Erythroblast (primary cell): ENCODE data around the gene SRGAP2C.
"Not testable (repeated sequence)": the region's sequence is repeated elsewhere in the genome, so short reads cannot be mapped to it uniquely, and the experiment has no call there.

Experiments used
- DNase-seq, 2 experiments: peaks; one replicate each; lab custom pipeline; 2025; lab: John Stamatoyannopoulos, UW

The SRGAP2C gene

DNA sequence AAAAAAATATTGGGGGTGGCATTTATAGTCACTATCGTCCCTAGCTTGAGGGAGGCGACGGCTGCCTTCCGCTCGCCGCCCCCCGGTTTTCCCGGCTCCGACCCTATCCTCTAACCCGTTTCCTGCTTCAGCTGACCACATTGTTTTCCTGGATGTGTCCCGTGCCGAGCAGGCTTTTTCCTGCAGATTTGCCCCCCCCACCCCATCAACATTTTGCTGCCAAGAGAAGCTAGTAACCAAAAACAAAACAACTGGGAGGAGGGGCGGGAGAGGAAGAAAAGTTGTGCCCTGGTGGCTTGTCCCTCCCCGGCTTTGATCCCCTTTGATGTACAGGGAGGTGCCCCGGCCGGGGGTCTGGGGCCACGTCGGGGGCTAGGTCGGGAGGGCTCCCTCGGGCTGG lies 1.4 kb downstream of the SRGAP2C start:
- not testable (repeated sequence) for DNase-seq

DNA sequence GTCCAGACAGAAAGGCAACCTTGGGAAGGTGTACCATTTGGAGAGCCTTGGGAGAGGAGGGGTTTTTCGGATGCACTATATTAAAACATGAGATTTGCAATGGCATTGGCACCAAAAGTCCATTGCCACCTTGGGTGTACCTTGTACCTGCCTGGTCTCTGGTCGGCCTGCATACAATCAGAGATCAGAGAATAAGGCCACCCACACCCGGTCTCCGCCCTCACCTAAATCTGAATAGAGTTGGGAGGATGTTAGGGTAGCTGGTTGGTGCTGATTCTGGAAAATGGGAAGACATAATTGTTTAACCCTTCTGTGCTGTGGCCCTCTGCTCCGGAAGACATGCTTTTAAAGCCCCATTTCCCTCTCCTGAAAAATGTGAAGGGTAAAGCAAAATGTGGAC lies 3.1 kb downstream of the SRGAP2C start:
- not testable (repeated sequence) for DNase-seq

DNA sequence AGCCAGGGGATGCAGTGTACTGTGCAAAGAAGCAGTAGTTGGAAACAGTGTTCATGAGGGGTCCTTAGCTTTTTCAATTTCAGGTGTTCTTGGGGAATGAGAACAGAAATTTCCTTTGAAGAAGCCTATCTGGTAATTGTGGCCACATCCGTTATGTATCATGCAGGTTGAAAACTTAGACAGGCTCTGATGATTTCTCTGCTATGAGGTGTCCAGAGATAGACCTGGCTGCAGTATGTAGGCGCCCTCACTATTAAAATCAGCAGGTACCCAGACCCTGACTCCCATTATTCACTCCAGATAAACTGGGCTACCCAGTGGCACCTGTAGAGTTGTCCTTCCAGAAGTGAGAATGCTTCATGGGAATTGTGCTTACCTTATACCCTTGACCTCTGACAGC lies 7.7 kb downstream of the SRGAP2C start:
- not testable (repeated sequence) for DNase-seq

DNA sequence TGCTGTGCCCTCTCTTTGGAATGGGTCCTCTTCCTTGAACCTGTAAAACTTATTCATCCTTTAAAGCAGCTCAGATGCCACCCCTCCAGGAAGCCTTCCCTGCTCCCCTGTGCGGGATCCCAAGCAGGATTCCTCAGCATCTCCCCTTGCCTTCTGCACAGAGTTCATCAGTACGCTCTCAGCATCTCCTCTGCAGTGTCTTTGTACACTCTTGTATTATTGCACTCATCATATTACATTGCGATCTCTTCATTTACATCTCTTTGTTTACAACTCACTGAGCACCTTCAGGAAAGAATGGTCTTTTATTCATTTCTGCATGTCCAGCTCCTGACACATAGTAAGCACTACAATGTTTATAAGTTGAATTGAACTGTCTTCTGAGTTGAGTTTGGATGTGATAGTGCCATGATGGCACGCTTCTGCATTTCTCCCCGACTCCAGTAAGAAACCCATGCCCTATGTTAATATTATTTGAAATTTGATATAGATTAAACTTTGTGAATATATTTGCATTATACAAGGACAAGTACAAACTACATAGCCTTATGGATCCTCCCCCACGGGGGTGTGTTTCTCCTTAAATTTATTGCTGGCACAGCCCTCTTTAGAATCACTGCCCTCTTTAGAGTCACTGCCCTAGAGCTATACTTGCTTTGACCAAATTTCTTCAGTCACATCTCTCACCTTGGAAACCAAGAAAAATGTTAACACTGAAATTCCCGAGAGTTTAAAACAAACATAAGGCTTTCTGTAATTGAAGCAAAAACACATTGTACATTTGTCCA lies 12.5 kb downstream of the SRGAP2C start:
- DNase-seq, result not testable (repeated sequence)

DNA sequence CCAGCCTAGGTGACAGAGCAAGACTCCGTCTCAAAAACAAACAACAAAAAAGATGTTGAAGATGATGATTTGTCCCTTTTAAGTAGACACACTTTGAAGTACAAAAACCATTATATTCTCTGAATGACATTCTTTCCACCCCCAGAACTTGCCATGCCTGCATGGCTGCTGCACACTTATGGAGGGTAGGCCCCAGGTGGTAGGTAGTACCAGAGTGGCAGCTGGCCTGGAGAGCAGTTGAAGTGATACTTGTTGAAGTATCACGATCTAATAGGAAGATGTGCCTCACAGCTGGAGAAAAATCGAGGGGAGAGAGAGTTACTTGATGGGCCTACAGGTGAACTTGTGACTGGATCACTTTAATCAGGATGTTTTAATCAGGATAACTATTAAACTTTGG lies 15.0 kb downstream of the SRGAP2C start:
- not testable (repeated sequence) for DNase-seq

DNA sequence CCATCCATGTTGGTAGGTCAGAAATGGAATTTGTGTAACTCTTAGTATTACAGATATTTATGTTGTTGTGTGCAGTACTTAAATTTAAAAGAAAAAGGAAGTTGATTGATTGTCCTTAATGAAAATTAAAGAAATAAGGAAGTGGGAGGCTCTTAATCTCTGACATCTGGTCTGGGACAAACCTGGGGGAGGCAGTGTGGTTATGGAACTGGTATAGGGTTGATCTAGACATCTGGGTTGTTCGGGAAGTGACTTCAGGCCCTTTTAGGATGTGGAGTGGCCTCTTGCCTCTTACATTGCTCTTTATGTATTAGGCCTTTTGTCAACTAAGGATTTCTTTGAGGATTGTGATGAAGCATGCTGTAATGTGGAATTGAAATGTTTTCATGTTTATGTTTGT lies 15.5 kb downstream of the SRGAP2C start:
- DNase-seq, result not testable (repeated sequence)

DNA sequence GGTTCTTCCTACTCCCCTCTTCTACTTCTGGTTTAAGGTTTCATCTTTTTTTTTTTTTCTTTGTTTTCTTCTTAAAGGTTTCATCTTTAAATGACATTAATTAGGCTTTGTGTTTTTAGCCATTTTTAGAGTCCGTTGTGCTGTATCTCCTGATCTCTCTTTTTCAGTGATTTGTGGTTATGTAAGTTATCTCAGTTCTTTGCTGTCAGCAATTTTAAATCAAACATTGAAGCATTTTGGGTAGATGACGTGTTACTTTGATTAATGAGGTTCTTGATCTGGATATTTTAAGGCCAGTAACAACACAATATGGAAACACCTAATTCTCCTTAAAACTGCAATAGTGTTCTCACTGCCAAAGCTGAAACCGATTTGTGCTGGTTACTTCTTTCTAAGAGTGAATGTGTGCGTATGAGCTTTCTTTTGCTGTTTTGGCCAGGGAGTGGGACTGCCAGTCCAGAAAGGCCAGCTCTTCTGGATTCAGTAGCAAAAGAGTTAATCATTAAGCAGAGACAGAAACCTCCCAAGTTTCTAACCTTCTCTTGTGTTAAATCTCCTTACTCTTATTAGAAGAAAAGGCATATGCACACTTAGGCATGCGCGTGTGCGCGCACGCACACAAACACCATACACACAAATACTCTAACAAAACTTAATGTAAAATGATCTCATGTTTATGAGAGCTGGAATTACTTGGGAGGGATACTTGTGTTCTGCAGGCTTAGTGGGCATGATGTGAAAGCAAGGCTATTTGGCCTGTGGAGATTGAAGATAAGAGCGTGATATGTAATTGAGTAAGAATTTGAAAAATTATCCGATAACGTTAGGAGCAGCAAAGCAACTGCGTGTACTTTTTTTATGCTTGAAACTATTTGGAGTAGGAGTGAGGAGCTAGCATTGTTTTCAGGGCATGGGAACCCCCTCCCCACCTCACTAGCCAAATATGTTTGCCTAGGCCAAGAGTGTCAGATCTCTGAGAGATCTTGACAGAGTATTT lies 16.5 kb downstream of the SRGAP2C start:
- DNase-seq, result not testable (repeated sequence)

DNA sequence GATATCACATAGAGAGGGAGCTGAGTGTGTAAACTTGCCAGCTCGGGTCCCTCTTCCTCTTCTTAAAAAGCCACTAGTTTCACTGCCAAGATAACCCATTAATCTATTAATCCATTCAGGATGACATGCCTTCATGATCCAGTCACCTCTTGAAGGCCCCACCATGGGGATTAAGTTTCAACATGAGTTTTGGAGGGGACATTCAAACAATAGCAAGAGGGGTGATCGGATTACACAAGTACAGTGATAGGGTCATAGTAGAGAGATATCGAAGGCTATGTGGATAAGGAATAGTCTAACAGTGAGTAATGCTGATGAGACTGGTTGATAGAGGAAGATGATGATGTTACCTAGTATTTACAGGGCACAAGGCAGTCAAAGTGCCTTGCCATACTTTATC lies 18.2 kb downstream of the SRGAP2C start:
- DNase-seq, result not testable (repeated sequence)

DNA sequence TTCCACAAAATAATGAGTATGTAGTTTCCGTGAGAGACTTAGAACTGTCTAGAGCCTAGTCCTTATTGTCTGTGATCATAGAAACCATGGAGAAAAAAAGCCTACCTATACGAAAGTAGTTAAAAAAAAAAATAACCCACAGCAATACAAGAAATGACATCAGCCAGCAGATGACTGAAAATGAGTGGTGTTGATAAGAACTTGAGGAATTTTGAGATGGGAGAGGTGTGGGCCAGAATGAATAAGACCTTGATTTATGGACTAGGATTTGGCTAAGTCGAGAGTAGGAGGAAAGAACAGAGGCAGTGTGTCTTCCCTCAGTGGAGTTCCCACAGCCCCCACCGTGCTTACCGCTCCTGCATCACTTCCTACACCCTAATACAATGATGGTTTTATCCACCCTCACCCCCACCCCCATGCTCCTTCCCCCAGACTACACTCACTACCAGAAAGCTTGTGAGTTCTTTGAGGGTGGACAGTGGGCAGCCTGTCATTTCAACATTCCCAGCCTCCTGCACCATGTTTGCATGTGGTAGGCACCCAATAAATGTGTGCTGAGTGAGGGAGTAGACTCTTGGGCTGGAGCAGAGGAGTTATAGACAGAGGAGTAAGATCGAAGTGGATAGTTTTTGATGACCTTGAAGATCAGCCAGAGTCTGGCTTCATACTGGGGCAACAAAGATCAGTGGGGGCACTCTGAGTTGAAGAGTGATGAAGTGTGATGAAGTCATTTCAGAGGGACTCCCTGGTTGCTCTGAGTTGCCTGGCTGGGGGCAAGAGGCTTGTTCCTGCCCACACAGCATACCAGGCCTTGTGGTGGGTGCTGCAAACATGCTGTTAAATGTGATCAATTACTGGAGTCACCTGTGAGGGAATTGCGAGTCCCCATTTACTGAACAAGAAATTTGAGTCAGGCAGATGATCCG lies 21.3 kb downstream of the SRGAP2C start:
- DNase-seq, result not testable (repeated sequence)

DNA sequence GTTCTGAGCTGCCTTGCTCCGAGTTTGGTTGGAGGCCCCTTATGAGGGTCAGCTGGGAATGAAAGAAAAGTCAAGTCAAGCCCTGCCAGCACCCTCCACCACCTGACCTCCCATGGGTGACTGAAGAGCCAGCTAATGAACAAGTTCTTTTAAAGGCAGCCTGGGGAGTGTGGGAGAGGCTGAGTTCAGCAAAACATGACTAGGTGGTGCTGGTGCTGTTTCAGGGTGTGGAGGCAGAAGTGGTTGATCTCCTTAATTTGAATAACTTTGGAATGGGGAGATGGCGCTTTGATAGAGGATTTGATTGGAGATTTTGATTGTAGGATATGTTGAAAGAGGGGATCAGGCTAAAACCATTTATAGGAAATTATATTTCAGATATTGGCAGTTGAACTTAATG lies 22.6 kb downstream of the SRGAP2C start:
- DNase-seq, result not testable (repeated sequence)

DNA sequence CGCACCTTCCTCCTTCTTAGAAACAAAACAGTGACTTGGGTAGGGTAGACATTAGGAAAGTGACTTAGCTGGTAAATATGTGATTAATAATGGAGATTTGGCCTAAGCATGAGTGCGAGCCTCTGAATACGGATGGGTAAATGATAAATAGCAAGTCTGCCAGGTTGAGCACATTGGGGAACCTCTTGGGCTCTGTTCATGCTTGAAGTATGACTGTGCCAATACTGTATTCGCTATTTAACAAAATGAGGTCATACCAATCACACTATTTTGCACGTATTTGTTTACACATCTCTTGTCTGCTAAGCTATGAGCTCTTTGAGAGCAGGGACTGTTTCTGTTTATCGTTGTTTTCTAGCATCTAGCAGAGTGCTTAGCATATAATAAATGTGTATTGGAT lies 23.6 kb downstream of the SRGAP2C start:
- DNase-seq, result not testable (repeated sequence)

DNA sequence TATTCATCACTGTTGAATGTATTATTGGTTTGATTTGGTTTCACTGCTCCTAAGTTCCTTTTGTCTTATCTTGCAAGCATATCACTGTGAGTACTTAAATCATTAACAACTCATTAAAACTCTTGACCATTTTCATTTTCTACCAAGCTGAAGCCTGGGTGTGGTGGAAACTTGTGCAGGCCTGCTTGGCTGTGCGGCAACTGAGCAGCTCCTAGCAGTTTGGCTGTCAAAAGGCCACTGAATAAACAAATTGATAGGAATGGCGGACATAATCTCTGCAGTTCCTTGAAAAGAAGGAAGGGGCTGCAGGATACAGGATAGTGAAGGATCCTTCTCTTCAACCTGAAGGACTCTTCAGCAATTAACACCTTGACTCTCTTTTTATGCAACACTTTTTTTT lies 26.0 kb downstream of the SRGAP2C start:
- not testable (repeated sequence) for DNase-seq

DNA sequence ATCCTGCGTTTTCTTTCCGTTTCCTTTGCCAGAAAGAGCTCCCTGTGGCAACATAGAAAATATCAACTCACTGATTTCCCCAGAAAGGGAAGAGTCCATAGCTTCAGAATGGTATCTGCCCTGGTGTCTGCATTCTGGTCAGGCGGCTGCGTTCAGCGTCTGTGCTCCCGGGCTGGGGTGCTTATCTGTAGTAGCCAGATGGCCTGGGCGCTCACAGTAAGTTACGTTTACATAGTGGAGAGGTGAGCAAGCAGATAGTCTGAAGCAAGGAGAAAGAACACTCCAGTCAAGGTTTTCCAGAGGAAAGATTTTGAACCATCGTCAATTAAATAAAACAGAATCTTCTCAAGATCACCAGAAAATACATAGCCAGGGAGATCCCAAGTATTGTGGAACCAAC lies 28.7 kb downstream of the SRGAP2C start:
- DNase-seq, result peak; percentile 86 to 88

DNA sequence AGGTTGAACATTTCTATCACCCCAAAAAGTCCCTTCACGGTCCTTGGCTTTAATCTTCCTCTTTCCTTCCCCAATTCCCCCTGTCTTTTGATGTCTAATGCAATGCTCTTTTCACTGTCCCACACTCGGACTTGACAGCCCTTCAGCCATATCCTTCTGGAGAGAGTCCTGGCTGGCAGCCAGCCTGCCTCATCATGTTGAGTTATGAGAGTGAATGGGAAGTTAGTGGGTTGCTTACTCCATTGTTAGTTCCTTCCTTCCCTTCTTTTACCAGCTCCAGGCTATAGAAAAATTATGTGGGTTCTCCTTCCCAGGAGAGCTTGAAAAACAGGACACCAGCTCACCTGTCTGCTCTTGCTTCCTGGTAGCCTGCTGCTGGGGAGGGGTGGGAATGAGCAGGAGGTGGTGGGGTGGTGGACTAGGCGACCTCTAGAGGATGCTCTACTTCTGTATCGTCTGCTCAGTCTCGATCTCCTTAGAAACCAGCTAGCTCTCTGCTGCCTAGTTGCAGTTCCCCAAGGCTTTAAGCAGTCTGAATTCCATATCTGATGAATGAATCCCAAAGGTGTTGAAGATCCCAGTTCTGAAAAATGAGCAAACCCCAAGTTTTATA lies 29.9 kb downstream of the SRGAP2C start:
- DNase-seq, result not testable (repeated sequence)

DNA sequence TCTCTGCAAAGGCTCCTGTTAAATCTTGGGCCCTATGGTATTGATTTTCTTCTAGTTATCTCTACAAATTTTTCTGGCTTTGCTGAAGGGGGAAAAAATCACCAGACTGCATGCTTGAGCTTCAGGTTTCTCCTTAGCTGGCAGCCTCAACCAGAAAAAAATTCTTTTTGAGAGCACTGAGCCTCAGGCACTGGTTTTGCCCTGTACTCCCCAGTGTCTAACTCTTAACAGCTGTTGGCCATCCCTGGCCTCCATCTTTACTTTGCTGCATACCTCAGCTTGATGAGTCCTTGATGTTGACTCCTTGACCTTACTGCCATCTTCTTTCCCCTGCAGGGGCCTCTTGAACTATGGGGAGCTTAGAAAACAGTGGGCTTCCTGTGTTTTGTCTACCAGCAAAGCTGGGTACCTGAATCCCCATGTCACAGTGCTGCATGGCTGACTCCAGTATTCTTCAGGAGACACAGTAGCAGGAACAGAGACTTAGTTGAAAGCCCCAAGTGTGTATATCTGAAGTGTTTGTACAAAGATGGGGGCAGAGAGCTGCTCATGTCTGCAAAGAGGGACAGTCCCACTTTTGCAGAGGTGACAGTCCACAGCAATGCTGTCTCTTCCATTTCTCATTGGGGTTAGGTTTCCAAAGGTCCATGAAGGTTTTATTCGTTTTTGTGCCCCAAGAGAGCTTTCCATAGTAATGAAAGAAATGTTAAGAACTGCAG lies 31.1 kb downstream of the SRGAP2C start:
- not testable (repeated sequence) for DNase-seq

DNA sequence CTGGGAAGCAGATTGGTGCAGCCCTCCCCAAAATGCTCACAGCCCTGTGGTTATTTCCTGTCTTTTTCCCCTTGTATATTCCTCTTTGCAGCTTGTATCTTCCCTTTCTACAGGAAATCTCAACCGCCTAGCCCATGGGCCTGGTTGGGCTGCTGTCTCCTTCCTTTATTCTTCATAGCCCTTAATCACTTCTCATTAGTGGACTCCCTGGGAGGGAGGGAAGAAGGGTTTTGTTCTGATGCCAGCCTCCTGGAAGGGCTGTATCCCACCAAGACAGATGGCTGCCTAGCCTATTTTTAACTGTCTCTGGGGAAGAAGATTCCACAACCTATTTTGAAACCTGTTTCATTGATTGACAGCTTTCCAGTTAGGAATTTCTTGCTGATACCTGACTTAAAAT lies 31.9 kb downstream of the SRGAP2C start:
- DNase-seq, result not testable (repeated sequence)

DNA sequence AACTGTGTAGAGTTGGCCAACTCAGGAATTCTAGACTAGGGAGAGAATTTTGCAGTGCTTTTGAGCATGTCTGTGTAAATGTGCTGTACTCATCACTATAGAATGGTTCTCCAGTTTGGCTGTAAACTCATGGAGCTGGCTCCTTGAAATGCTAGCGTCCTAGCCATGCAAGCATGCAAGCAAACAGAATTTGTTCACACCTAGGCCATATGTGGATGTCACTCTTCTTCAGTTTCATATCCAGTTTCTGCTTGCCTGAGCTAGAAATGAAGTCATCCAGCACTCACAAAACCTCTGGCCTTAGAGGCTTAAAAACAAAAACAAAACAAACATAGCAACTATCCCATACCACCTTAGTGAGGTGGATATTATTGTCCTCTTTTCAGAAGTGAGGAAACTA lies 37.0 kb downstream of the SRGAP2C start:
- not testable (repeated sequence) for DNase-seq

DNA sequence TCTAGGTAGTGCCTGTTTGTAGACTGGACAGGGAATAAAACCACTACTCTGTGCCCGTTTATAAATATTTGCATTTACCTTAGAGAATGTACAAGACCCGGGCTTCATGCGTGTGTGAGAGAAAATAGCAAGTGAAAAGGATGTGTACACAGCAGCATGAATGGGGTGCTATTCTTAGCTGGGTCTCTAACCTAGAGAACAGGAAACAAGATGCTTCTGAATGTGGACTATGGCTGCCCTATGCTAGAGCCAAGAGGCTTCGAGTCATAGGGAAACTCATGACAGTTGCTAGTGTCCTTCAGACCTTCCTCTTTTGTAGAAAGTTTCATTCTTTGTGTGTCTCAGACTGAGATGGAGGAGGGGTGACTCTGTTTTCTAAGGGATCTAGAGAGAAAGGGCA lies 39.9 kb downstream of the SRGAP2C start:
- DNase-seq, result not testable (repeated sequence)

DNA sequence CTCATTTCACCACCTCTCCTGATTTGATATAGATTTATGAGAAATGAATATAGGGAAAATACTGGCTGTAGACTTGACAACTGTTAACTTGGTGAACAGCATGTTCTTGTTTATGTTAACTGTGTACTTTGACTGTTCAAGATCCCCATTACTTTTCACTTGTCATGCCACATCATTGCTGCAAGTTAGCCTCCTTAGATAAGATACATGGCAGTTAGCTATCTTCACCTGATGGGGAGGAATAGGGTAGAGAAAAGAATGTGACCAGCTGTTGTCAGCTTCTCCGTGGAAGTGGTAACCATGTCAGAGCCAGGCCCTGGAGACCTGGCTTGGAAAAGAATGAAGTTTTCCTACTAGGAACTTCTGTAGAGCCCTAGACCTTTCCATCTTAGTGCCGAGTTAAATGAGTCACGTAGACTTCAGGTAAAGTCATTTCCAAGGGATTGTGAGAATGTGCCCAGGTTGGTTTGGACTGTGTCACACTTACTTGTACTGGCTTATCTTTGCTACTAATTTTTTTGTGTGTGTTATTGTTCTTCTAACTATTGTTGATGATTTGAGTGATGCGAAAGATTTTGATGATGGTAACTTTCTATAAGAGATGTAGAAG lies 41.6 kb downstream of the SRGAP2C start:
- not testable (repeated sequence) for DNase-seq

DNA sequence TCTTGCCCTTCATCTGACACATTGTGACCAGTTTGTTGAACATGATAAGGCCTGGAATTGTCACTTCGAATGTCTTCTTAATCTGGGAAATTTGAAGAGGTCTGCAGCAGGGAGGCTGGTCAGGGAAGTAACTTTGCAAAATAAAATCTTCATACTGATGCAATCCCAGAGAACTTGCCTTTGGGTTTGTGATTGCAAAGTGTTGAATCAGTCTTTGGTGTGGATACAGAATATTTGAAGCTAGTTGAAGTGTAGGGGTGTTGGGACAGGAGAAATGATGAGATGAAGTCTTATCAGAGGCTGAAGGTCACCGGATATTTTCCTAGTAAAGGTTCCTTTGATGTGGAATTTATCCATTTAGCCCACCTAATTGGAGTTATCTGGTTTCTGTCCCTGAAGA lies 42.1 kb downstream of the SRGAP2C start:
- not testable (repeated sequence) for DNase-seq
